K562 (cell line): ENCODE data around the gene POLR3GL. TPM values are rescaled to one million over a fixed set of nuclear protein-coding genes. Genes with fewer than 3 reads are reported as not detected.

Source experiments
- ATAC-seq: fragments of 200-7000 bp; cut with Tn5 transposase; 3 replicates; pipeline ENCODE4 v1.9.1; 2020; ENCODE audit warnings: moderate library complexity
- BruUV-seq: library from RNA; stranded (reverse); fragments of 400-500 nt; replicated peaks from 2 replicates; lab custom pipeline; 2021; lab: Mats Ljungman, UMichigan
- CTCF ChIA-PET: fragments of 300-600 bp; formaldehyde crosslinking; extraction: SDS; loops from one replicate; lab custom pipeline; 2021; ENCODE audit warnings: low intra/inter-chr PET ratio; lab: Yijun Ruan, JAX
- POLR2A ChIA-PET: fragments of 300-600, 350-650 bp; sonication (Branson Sonifier 250); formaldehyde crosslinking; extraction: SDS; loops from one replicate; lab custom pipeline; 2021; ENCODE audit warnings: antibody characterized with exemption, inconsistent platforms; lab: Yijun Ruan, JAX
- DNase-seq, 4 experiments: peaks; one replicate each; pipeline versions ENCODE4 v3.0.0 to v3.0.0-alpha.2; 2011 to 2018; ENCODE audit warnings: low spot score in 3 of 4, mixed read lengths in 3 of 4; ENCODE audit errors: extremely low read depth in 1 of 4
- FAIRE-seq: peaks from 2 replicates; lab custom pipeline; 2011; peaks lifted over from hg19 to GRCh38; lab: Jason Lieb, UNC
- H2AFZ ChIP-seq: 2 replicates; pipeline ENCODE4 v1.6.0; 2011; ENCODE audit warnings: low read depth, low read length, control low read depth, inconsistent platforms
- H3K27ac ChIP-seq: fragments of 200-600 bp; 3 replicates; pipeline ENCODE4 v1.8.0; 2011; ENCODE audit warnings: low read depth, mild to moderate bottlenecking, control low read depth, inconsistent platforms, low read length, moderate library complexity, mixed read lengths; ENCODE audit errors: extremely low read depth
- H3K27me3 ChIP-seq, 2 experiments: fragments of 300-600 bp in 1 of 2; 2 replicates in 1 of 2; 3 replicates in 1 of 2; pipeline versions ENCODE4 v1.6.0 to v1.8.0; 2011; ENCODE audit warnings: inconsistent platforms in 2 of 2, low read length in 2 of 2, mild to moderate bottlenecking in 1 of 2, mixed read lengths in 1 of 2, moderate library complexity in 1 of 2; ENCODE audit not compliant: control insufficient read depth in 2 of 2, insufficient read depth in 2 of 2
- H3K36me3 ChIP-seq: fragments of 300-600 bp; 3 replicates; pipeline ENCODE4 v1.8.0; 2011; ENCODE audit warnings: mild to moderate bottlenecking, low read length, inconsistent platforms; ENCODE audit not compliant: control insufficient read depth, insufficient read depth
- H3K4me1 ChIP-seq, 2 experiments: fragments of 200-600 bp in 1 of 2; replicated peaks in 1 of 2; 2 replicates in 1 of 2; 3 replicates in 1 of 2; pipeline versions ENCODE4 v1.5.1 to v1.8.0; 2011; ENCODE audit warnings: inconsistent platforms in 2 of 2, low read length in 2 of 2, mild to moderate bottlenecking in 1 of 2, mixed read lengths in 1 of 2, moderate library complexity in 1 of 2; ENCODE audit not compliant: control insufficient read depth in 2 of 2, insufficient read depth in 2 of 2
- H3K4me2 ChIP-seq: 2 replicates; pipeline ENCODE4 v1.6.1; 2011; ENCODE audit warnings: low read length, control low read depth, inconsistent platforms, mixed read lengths; ENCODE audit not compliant: insufficient read depth
- H3K4me3 ChIP-seq: fragments of 200-600 bp; sonication (generic), shearing (Covaris generic); 2 replicates; pipeline ENCODE4 v1.5.1; 2016; ENCODE audit warnings: control low read depth, inconsistent platforms
- H3K79me2 ChIP-seq: fragments of 200-600 bp; 3 replicates; pipeline ENCODE4 v1.8.0; 2011; ENCODE audit warnings: low read length, inconsistent platforms; ENCODE audit not compliant: control insufficient read depth, insufficient read depth
- H3K9ac ChIP-seq, 2 experiments: 2 replicates each; pipeline versions ENCODE4 v1.6.0 to v1.6.1; 2011; ENCODE audit warnings: low read depth in 2 of 2, low read length in 2 of 2, control low read depth in 1 of 2, inconsistent platforms in 1 of 2, mild to moderate bottlenecking in 1 of 2, mixed read lengths in 1 of 2; ENCODE audit not compliant: insufficient read depth in 1 of 2
- H3K9me1 ChIP-seq: one replicate; pipeline ENCODE4 v1.6.0; 2011; ENCODE audit warnings: inconsistent platforms, mild to moderate bottlenecking, low read length, moderate library complexity; ENCODE audit not compliant: control insufficient read depth, insufficient read depth
- H3K9me3 ChIP-seq: replicated peaks from 2 replicates; pipeline ENCODE4 v1.5.1; 2011; ENCODE audit warnings: low read depth, low read length, inconsistent platforms; ENCODE audit not compliant: control insufficient read depth, insufficient read depth
- H4K20me1 ChIP-seq: replicated peaks from 2 replicates; pipeline ENCODE4 v1.6.1; 2011; ENCODE audit warnings: low read length, inconsistent platforms, mixed read lengths; ENCODE audit not compliant: control insufficient read depth, insufficient read depth
- ARID1B ChIP-seq: fragments of 450-650 bp; IDR thresholded peaks from 2 replicates; pipeline ENCODE4 v1.6.1; 2016; ENCODE audit warnings: antibody characterized with exemption, mild to moderate bottlenecking, inconsistent platforms
- CBFA2T2 ChIP-seq: fragments of 450-650 bp; conservative IDR thresholded peaks from 2 replicates; pipeline ENCODE4 v1.6.1; 2017; ENCODE audit warnings: mild to moderate bottlenecking
- CREBBP ChIP-seq: IDR thresholded peaks from one replicate; pipeline ENCODE4 v1.6.1; 2012; ENCODE audit warnings: low read depth, mild to moderate bottlenecking, control low read depth, inconsistent platforms, low read length
- ESRRA ChIP-seq: fragments of 450-650 bp; IDR thresholded peaks from 2 replicates; pipeline ENCODE4 v1.6.1; 2014; ENCODE audit warnings: low read depth, mild to moderate bottlenecking, moderate library complexity, borderline replicate concordance
- FOS ChIP-seq: IDR thresholded peaks from 3 replicates; pipeline ENCODE4 v1.6.1; 2011; ENCODE audit not compliant: insufficient read length; ENCODE audit errors: extremely low read depth
- HNRNPH1 ChIP-seq: fragments of 200-400 bp; formaldehyde crosslinking; optimal IDR thresholded peaks from 2 replicates; pipeline ENCODE3; 2017; ENCODE audit warnings: low read depth, mild to moderate bottlenecking, low read length, moderate library complexity
- JUN ChIP-seq, 2 experiments: sonication (generic) in 1 of 2; formaldehyde crosslinking in 1 of 2; IDR thresholded peaks; 2 replicates each; pipeline versions ENCODE4 v1.6.1 to v1.8.0; 2012 to 2022; ENCODE audit warnings: borderline replicate concordance in 2 of 2, mild to moderate bottlenecking in 2 of 2, improper control_type of control experiment in 1 of 2, low read depth in 1 of 2, low read length in 1 of 2, missing genetic modification reagents in 1 of 2
- KLF13 ChIP-seq: fragments of 450-650 bp; IDR thresholded peaks from 2 replicates; pipeline ENCODE4 v1.6.1; 2016; ENCODE audit warnings: missing genetic modification characterization, low read depth, mild to moderate bottlenecking, missing compliant biosample characterization, moderate library complexity, borderline replicate concordance
- L3MBTL2 ChIP-seq: fragments of 450-650 bp; IDR thresholded peaks from 2 replicates; pipeline ENCODE4 v1.6.1; 2016; ENCODE audit warnings: mild to moderate bottlenecking, moderate library complexity
- MTA1 ChIP-seq: fragments of 450-650 bp; IDR thresholded peaks from 2 replicates; pipeline ENCODE4 v1.6.1; 2017; ENCODE audit warnings: borderline replicate concordance
- MTA2 ChIP-seq: fragments of 450-650 bp; IDR thresholded peaks from 2 replicates; pipeline ENCODE4 v1.6.1; 2016; ENCODE audit warnings: low read depth
- POLR3G ChIP-seq: IDR thresholded peaks from 2 replicates; pipeline ENCODE4 v1.6.1; 2011; ENCODE audit not compliant: insufficient read length, insufficient replicate concordance; ENCODE audit errors: extremely low read depth
- SAP30 ChIP-seq: fragments of 200-600 bp; sonication (generic); IDR thresholded peaks from 2 replicates; pipeline ENCODE4 v1.6.1; 2012; ENCODE audit warnings: borderline replicate concordance, low read depth, mild to moderate bottlenecking, moderate library complexity, low read length, control low read depth, inconsistent platforms; ENCODE audit not compliant: insufficient read depth, poor library complexity, severe bottlenecking
- SMARCA5 ChIP-seq: fragments of 450-650 bp; IDR thresholded peaks from 2 replicates; pipeline ENCODE4 v1.6.1; 2016
- ZNF589 ChIP-seq: fragments of 200-800 bp; sonication (Bioruptor generic); IDR thresholded peaks from 2 replicates; pipeline ENCODE4 v1.6.1; 2016; ENCODE audit warnings: low read depth, missing genetic modification characterization, missing compliant biosample characterization
- ZNF766 ChIP-seq: fragments of 200-800 bp; sonication (Bioruptor generic); conservative IDR thresholded peaks from 2 replicates; pipeline ENCODE4 v1.6.1; 2016; ENCODE audit warnings: missing genetic modification characterization, missing compliant biosample characterization
- WGBS: fragments of 100-300 bp; shearing (Covaris generic); methylation state at CpG from one replicate; pipeline ENCODE4 v1.1.6; 2016; ENCODE audit warnings: low coverage, mixed read lengths; ENCODE audit not compliant: insufficient coverage; ENCODE audit errors: missing lambda C conversion rate; 5-methylcytosine and 5-hydroxymethylcytosine counted together
- in situ Hi-C: fragments of 300-500 bp; cut with MboI; formaldehyde crosslinking; loops from 4 replicates; pipeline ENCODE4 v1.15.0; 2018; ENCODE audit warnings: inconsistent platforms, mixed read lengths
- intact Hi-C: fragments of 100-400 bp; cut with micrococcal nuclease; formaldehyde crosslinking; loops from 2 replicates; pipeline ENCODE4 v1.14.2; 2022
- polyA plus RNA-seq, 8 experiments: library from polyadenylated mRNA; depleted of rRNA in 4 of 8; stranded (reverse) in 5 of 8; unstranded in 3 of 8; fragments of >200 nt; fragmentation: Nextera tagmentation in 2 of 8; fragmentation: Illumina TruSeq in 1 of 8; extraction: Ambion mirVana in 2 of 8; extraction: Trizol in 1 of 8; gene quantifications; 2 replicates each; pipeline versions ENCODE4 v1.2.1 to v1.2.3, GENCODE V29; 2011 to 2014; ENCODE audit warnings: inconsistent platforms in 1 of 8, missing spikeins in 1 of 8
- total RNA-seq, 7 experiments: library from RNA; depleted of rRNA in 6 of 7; stranded (reverse); fragments of >200 nt in 6 of 7; fragmentation: Illumina TruSeq in 2 of 7; extraction: Trizol in 2 of 7; gene quantifications; 2 replicates each; pipeline versions ENCODE4 v1.2.1 to v1.2.3, GENCODE V29; 2011 to 2021; ENCODE audit warnings: low replicate concordance in 1 of 7
- TF ChIP-seq, protein P1 (sequence below): IDR thresholded peaks from 3 replicates; pipeline ENCODE4 v1.6.1; 2011; ENCODE audit warnings: borderline replicate concordance, mild to moderate bottlenecking, moderate library complexity; ENCODE audit not compliant: insufficient read length; ENCODE audit errors: extremely low read depth

The POLR3GL gene
- total and polyA plus RNA-seq, 9 of the 15 experiments (the other 6 are each of a cell fraction or from before 2014, with no cell fraction given): 14.6 to 48.4 (median 38.2) TPM

DNA sequence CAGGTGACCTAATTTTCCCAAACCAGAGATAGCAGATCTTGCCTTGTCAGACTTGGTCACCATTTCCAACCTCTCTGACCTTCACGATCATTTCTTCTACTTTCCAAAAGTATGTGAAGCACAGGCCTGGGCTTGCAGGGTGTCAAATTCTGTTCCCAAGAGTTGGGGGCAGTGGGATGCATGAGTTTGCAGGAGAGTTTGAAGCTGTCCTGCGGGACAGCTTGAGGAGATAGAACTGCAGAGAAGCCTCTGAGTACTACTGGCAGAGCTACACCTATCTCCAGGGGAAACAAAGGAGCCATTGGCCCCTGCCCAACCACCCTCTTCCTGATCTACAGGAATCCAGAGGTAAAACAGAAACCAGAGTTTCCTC, 20.6 kb downstream of the POLR3GL start:
- 11% methylated on average over 2 of the region's 2 CpGs for WGBS
- Histone ChIP-seq H3K4me3 (no peak overlapping the region), H3K9me1 (no peaks in the 10 kb centered on the region), H3K4me1 (peaks cover 17 to 58% of the 10 kb centered on the region in 2 experiments), H3K9me3 (no peaks in the 10 kb centered on the region), H3K27me3 (no peaks in the 10 kb centered on the region), H3K9ac (peak overlapping the region; percentile 38 to 78; a peak in 3 of 4 replicates), H2AFZ (peak overlapping the region; percentile 73), H3K36me3 (no peaks in the 10 kb centered on the region; the same call in 2 of the 3 replicates), H3K27ac (peak overlapping the region; percentile 57; the same call in 2 of the 3 replicates), H3K79me2 (peaks cover 5% of the 10 kb centered on the region; the same call in 2 of the 3 replicates), H3K4me2 (peak overlapping the region; percentile 51), H4K20me1 (no peaks in the 10 kb centered on the region)
- BruUV-seq: no TSS peak
- FAIRE-seq (no peak), DNase-seq (no peak), ATAC-seq (peak; percentile 4; the same call in 2 of the 3 replicates)
- intact Hi-C loops (no loop called here), in situ Hi-C loops (no loop called here)
- ChIA-PET POLR2A (interaction anchor here (1.0 to 15.5 kb wide), 8 partner anchors 8 to 77 kb away, joined by 3 to 320 read pairs (median 4); partner anchors contain the start of genes ANKRD34A, POLR3GL and TXNIP), CTCF (no interaction called here)
- TF ChIP-seq KLF13 (tag): no peak
- no peak for TF ChIP-seq POLR3G
- 0 out of 2 replicates have a peak, but pooled peaks have one; percentile 11 for TF ChIP-seq MTA1
- TF ChIP-seq ZNF766 (CRISPR knock-in tag): peak; percentile 71
- no peak for TF ChIP-seq HNRNPH1
- no peak for TF ChIP-seq ZNF589
- TF ChIP-seq CBFA2T2: no peak
- TF ChIP-seq ARID1B: no peak
- TF ChIP-seq, protein P1, sequence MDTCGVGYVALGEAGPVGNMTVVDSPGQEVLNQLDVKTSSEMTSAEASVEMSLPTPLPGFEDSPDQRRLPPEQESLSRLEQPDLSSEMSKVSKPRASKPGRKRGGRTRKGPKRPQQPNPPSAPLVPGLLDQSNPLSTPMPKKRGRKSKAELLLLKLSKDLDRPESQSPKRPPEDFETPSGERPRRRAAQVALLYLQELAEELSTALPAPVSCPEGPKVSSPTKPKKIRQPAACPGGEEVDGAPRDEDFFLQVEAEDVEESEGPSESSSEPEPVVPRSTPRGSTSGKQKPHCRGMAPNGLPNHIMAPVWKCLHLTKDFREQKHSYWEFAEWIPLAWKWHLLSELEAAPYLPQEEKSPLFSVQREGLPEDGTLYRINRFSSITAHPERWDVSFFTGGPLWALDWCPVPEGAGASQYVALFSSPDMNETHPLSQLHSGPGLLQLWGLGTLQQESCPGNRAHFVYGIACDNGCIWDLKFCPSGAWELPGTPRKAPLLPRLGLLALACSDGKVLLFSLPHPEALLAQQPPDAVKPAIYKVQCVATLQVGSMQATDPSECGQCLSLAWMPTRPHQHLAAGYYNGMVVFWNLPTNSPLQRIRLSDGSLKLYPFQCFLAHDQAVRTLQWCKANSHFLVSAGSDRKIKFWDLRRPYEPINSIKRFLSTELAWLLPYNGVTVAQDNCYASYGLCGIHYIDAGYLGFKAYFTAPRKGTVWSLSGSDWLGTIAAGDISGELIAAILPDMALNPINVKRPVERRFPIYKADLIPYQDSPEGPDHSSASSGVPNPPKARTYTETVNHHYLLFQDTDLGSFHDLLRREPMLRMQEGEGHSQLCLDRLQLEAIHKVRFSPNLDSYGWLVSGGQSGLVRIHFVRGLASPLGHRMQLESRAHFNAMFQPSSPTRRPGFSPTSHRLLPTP: no peak
- no peak for TF ChIP-seq SMARCA5
- no peak for TF ChIP-seq MTA2
- 0 out of 2 replicates have a peak, but pooled peaks have one; percentile 30 for TF ChIP-seq JUN (IDR thresholded peaks at IDR 0.05; ENCODE audit: borderline replicate concordance, low read depth, low read length)
- no peak for TF ChIP-seq JUN (CRISPR knock-in tag; IDR thresholded peaks at IDR 0.05; ENCODE audit: borderline replicate concordance)
- TF ChIP-seq SAP30: no peak
- TF ChIP-seq FOS: no peak
- TF ChIP-seq CREBBP: no peak
- peak; percentile 9; the same call in 1 of the 2 replicates for TF ChIP-seq L3MBTL2
- TF ChIP-seq ESRRA: peak; percentile 67; the same call in 1 of the 2 replicates
